Endothelial cell (in vitro differentiated cells): ENCODE data around the gene TRIM63. TPM values are rescaled to one million over a fixed set of nuclear protein-coding genes. Genes with fewer than 3 reads are reported as not detected.

Source experiments
- DNase-seq: peaks from one replicate; pipeline ENCODE4 v3.0.0; 2021; ENCODE audit warnings: low spot score
- H3K27ac Mint-ChIP-seq: one replicate; pipeline ENCODE4 v1.8.0; 2021; ENCODE audit warnings: mixed read lengths, inconsistent platforms; ENCODE audit not compliant: unreplicated experiment
- H3K27me3 Mint-ChIP-seq: one replicate; pipeline ENCODE4 v1.8.0; 2021; ENCODE audit warnings: mild to moderate bottlenecking, moderate library complexity, mixed read lengths, inconsistent platforms; ENCODE audit not compliant: unreplicated experiment
- H3K36me3 Mint-ChIP-seq: one replicate; pipeline ENCODE4 v1.8.0; 2021; ENCODE audit warnings: mild to moderate bottlenecking, low read depth, mixed read lengths, inconsistent platforms; ENCODE audit not compliant: unreplicated experiment
- H3K4me1 Mint-ChIP-seq: one replicate; pipeline ENCODE4 v1.8.0; 2021; ENCODE audit warnings: mild to moderate bottlenecking, mixed read lengths, inconsistent platforms; ENCODE audit not compliant: unreplicated experiment
- H3K4me3 Mint-ChIP-seq: one replicate; pipeline ENCODE4 v1.8.0; 2021; ENCODE audit warnings: mild to moderate bottlenecking, mixed read lengths, inconsistent platforms; ENCODE audit not compliant: unreplicated experiment
- H3K9me3 Mint-ChIP-seq: one replicate; pipeline ENCODE4 v1.8.0; 2021; ENCODE audit warnings: mixed read lengths, inconsistent platforms; ENCODE audit not compliant: unreplicated experiment
- CTCF ChIP-seq: fragments of 200-600 bp; sonication (generic); IDR thresholded peaks from one replicate; pipeline ENCODE4 v1.5.0; 2021; ENCODE audit warnings: antibody characterized with exemption; ENCODE audit not compliant: unreplicated experiment
- total RNA-seq: library from RNA; stranded (reverse); fragmentation: NEBNext Ultra II Directional; extraction: Animal tissue kit (Norgen Biotek cat#: 25700); gene quantifications from one replicate; pipeline ENCODE4 v1.2.1, GENCODE V29; 2021; ENCODE audit not compliant: unreplicated experiment

The TRIM63 gene
- total RNA-seq, 1 donor from 2014 or later, result not detected

- no peaks in the 10 kb centered on the region for H3K9me3 Mint-ChIP-seq
- H3K4me3 Mint-ChIP-seq, result no peak overlapping the region
- no peak overlapping the region for H3K27ac Mint-ChIP-seq
- TF ChIP-seq CTCF, result no peak
- no peaks in the 10 kb centered on the region for H3K4me1 Mint-ChIP-seq
- peaks cover 9% of the 10 kb centered on the region for H3K27me3 Mint-ChIP-seq
- H3K36me3 Mint-ChIP-seq, result no peaks in the 10 kb centered on the region
- DNase-seq, result no peak
Measured at GRCh38 chr1:26069941-26070295, 2.5 kb upstream of the TRIM63 start.

- Mint-ChIP-seq H3K9me3 (no peaks in the 10 kb centered on the region), H3K27me3 (peaks cover 5% of the 10 kb centered on the region), H3K27ac (no peak overlapping the region), H3K4me1 (no peaks in the 10 kb centered on the region), H3K36me3 (no peaks in the 10 kb centered on the region), H3K4me3 (no peak overlapping the region)
- no peak for DNase-seq
- TF ChIP-seq CTCF, result no peak
Measured at GRCh38 chr1:26066857-26067256, 573 bp downstream of the TRIM63 start.

- no peak for TF ChIP-seq CTCF
- H3K36me3 Mint-ChIP-seq, result no peaks in the 10 kb centered on the region
- H3K27me3 Mint-ChIP-seq, result peaks cover 5% of the 10 kb centered on the region
- H3K9me3 Mint-ChIP-seq, result no peaks in the 10 kb centered on the region
- no peak overlapping the region for H3K4me3 Mint-ChIP-seq
- H3K4me1 Mint-ChIP-seq, result no peaks in the 10 kb centered on the region
- H3K27ac Mint-ChIP-seq, result no peak overlapping the region
- no peak for DNase-seq
Measured at GRCh38 chr1:26066160-26066559, 1.3 kb downstream of the TRIM63 start.

GRCh38 chr1:26064553-26064952, 2.9 kb downstream of the TRIM63 start:
- TF ChIP-seq CTCF, result no peak
- H3K27ac Mint-ChIP-seq, result no peak overlapping the region

GRCh38 chr1:26060832-26061574, 6.4 kb downstream of the TRIM63 start:
- Mint-ChIP-seq H3K36me3 (no peaks in the 10 kb centered on the region), H3K4me3 (no peak overlapping the region), H3K9me3 (no peaks in the 10 kb centered on the region), H3K27ac (no peak overlapping the region), H3K4me1 (peaks cover 1% of the 10 kb centered on the region), H3K27me3 (peaks cover 5% of the 10 kb centered on the region)
- no peak for TF ChIP-seq CTCF
- no peak for DNase-seq

More at GRCh38 chr1:26064553-26064952, 2.9 kb downstream of the TRIM63 start:
- DNase-seq, result no peak
- no peak overlapping the region for H3K4me3 Mint-ChIP-seq
- H3K9me3 Mint-ChIP-seq, result no peaks in the 10 kb centered on the region
- no peaks in the 10 kb centered on the region for H3K4me1 Mint-ChIP-seq
- H3K36me3 Mint-ChIP-seq, result no peaks in the 10 kb centered on the region
- peaks cover 4% of the 10 kb centered on the region for H3K27me3 Mint-ChIP-seq
